ENCODE results near the gene FAM221A. TPM values are rescaled to one million over a fixed set of nuclear protein-coding genes. Genes with fewer than 3 reads are reported as not detected.

Gene FAM221A
- total and polyA plus RNA-seq, 2 donors (not counting 1 experiment from before 2014, with no cell fraction given) = 10.7 to 11.3 TPM

- Histone ChIP-seq H4K20me1 (ENCODE audit: control insufficient read depth, insufficient read depth, low read length, poor library complexity, severe bottlenecking) (no peaks in the 10 kb centered on the region), H3K27me3 (replicated peaks in 1 of 4; ENCODE audit: control extremely low read depth in 1 of 4, control insufficient read depth in 3 of 4, insufficient read depth in 4 of 4, low read length in 3 of 4) (no peaks in the 10 kb centered on the region), H3K36me3 (replicated peaks in 1 of 2; ENCODE audit: control extremely low read depth in 1 of 2, control insufficient read depth in 1 of 2, extremely low read depth in 1 of 2, insufficient read depth in 2 of 2, low read length in 1 of 2) (peaks cover 4 to 5% of the 10 kb centered on the region in 2 experiments), H3K27ac (ENCODE audit: low read length in 2 of 2) (no peak overlapping the region), H3K9me3 (ENCODE audit: control extremely low read depth in 1 of 3, control insufficient read depth in 2 of 3, insufficient read depth in 1 of 3, low read length in 2 of 3) (no peaks in the 10 kb centered on the region), H3K79me2 (ENCODE audit: control insufficient read depth, insufficient read depth, low read length) (no peaks in the 10 kb centered on the region), H3K4me2 (replicated peaks; ENCODE audit: low read depth, low read length, poor library complexity, severe bottlenecking) (no peak overlapping the region), H2AFZ (ENCODE audit: insufficient read depth, low read depth, low read length, poor library complexity, severe bottlenecking) (no peak overlapping the region), H3K4me1 (ENCODE audit: control insufficient read depth in 2 of 2, insufficient read depth in 2 of 2, low read length in 2 of 2) (no peaks in the 10 kb centered on the region), H3K9ac (ENCODE audit: low read length) (no peak overlapping the region), H3K4me3 (ENCODE audit: control extremely low read depth in 1 of 5, extremely low read depth in 1 of 5, insufficient read depth in 1 of 5, low read depth in 2 of 5, low read length in 4 of 5) (no peak overlapping the region)
- no peak for TF ChIP-seq EZH2 (IDR thresholded peaks at IDR 0.05; ENCODE audit: borderline replicate concordance, insufficient read depth, low read depth, low read length, poor library complexity, severe bottlenecking)
- no peak for TF ChIP-seq CTCF (IDR thresholded peaks at IDR 0.05)
- ChIA-PET CTCF (no interaction called here), POLR2A (no interaction called here)
- peaks cover 4% of the 10 kb centered on the region for H3K4me1 Mint-ChIP-seq
- WGBS (ENCODE audit: insufficient coverage) = 100% methylated on average over 1 of the region's 4 CpGs
- no peak overlapping the region for H3K4me3 Mint-ChIP-seq
- no peak for ATAC-seq (ENCODE audit: low read depth)
- DNase-seq = no peak
- H3K9me3 Mint-ChIP-seq (ENCODE audit: insufficient read depth) = no peaks in the 10 kb centered on the region
- H3K27me3 Mint-ChIP-seq = no peaks in the 10 kb centered on the region
- intact Hi-C loops (cut with micrococcal nuclease) = loop anchor here (10.0 kb wide), 1 partner anchor 886 kb away; the partner anchor contains the start of gene PALS2
- H3K27ac Mint-ChIP-seq = no peak overlapping the region
These were observed 9.2 kb downstream of the FAM221A start for GRCh38 chr7:23689165-23689564.

GRCh38 chr7:23691320-23691719 is 11.3 kb downstream of the FAM221A start:
- 90% methylated on average over 3 of the region's 4 CpGs for WGBS (ENCODE audit: insufficient coverage)

More at GRCh38 chr7:23691320-23691719, 11.3 kb downstream of the FAM221A start:
- ATAC-seq (ENCODE audit: low read depth) (no peak), DNase-seq (no peak)
- H3K4me3 Mint-ChIP-seq = no peak overlapping the region
- no peaks in the 10 kb centered on the region for H3K4me1 Mint-ChIP-seq
- intact Hi-C loops (cut with micrococcal nuclease) = no loop called here
- Histone ChIP-seq H3K4me3 (ENCODE audit: control extremely low read depth in 1 of 5, extremely low read depth in 1 of 5, insufficient read depth in 1 of 5, low read depth in 2 of 5, low read length in 4 of 5) (no peak overlapping the region), H3K79me2 (ENCODE audit: control insufficient read depth, insufficient read depth, low read length) (no peaks in the 10 kb centered on the region), H3K27ac (ENCODE audit: low read length in 2 of 2) (no peak overlapping the region), H3K9me3 (ENCODE audit: control extremely low read depth in 1 of 3, control insufficient read depth in 2 of 3, insufficient read depth in 1 of 3, low read length in 2 of 3) (no peaks in the 10 kb centered on the region), H3K4me1 (ENCODE audit: control insufficient read depth in 2 of 2, insufficient read depth in 2 of 2, low read length in 2 of 2) (no peaks in the 10 kb centered on the region), H4K20me1 (ENCODE audit: control insufficient read depth, insufficient read depth, low read length, poor library complexity, severe bottlenecking) (no peaks in the 10 kb centered on the region), H2AFZ (ENCODE audit: insufficient read depth, low read depth, low read length, poor library complexity, severe bottlenecking) (no peak overlapping the region), H3K36me3 (replicated peaks in 1 of 2; ENCODE audit: control extremely low read depth in 1 of 2, control insufficient read depth in 1 of 2, extremely low read depth in 1 of 2, insufficient read depth in 2 of 2, low read length in 1 of 2) (peaks cover 5 to 6% of the 10 kb centered on the region in 2 experiments), H3K9ac (ENCODE audit: low read length) (no peak overlapping the region), H3K27me3 (replicated peaks in 1 of 4; ENCODE audit: control extremely low read depth in 1 of 4, control insufficient read depth in 3 of 4, insufficient read depth in 4 of 4, low read length in 3 of 4) (no peaks in the 10 kb centered on the region), H3K4me2 (replicated peaks; ENCODE audit: low read depth, low read length, poor library complexity, severe bottlenecking) (no peak overlapping the region)
- H3K27me3 Mint-ChIP-seq = no peaks in the 10 kb centered on the region
- POLR2A ChIA-PET = no interaction called here
- TF ChIP-seq EZH2 (IDR thresholded peaks at IDR 0.05; ENCODE audit: borderline replicate concordance, insufficient read depth, low read depth, low read length, poor library complexity, severe bottlenecking) = no peak
- TF ChIP-seq CTCF (IDR thresholded peaks at IDR 0.05) = no peak
- no peaks in the 10 kb centered on the region for H3K9me3 Mint-ChIP-seq (ENCODE audit: insufficient read depth)
- H3K27ac Mint-ChIP-seq = no peak overlapping the region
- CTCF ChIA-PET = no interaction called here

All from B cell (primary cell).